HUES64 (cell line): ENCODE results near the gene ADGB.
A peak's percentile ranks its signal among the peaks of the same experiment; 100 is the strongest.
"Not testable (repeated sequence)": the region's sequence is repeated elsewhere in the genome, so short reads cannot be mapped to it uniquely, and the experiment has no call there.

Experiments used
- H3K27ac ChIP-seq: 2 replicates; pipeline ENCODE4 v1.7.0; 2013; ENCODE audit warnings: low read depth, low read length, inconsistent platforms
- H3K27me3 ChIP-seq: 2 replicates; pipeline ENCODE4 v1.6.1; 2013; ENCODE audit warnings: mild to moderate bottlenecking, low read length; ENCODE audit not compliant: insufficient read depth
- H3K36me3 ChIP-seq: 2 replicates; pipeline ENCODE4 v1.6.1; 2013; ENCODE audit warnings: mild to moderate bottlenecking, low read length; ENCODE audit not compliant: insufficient read depth
- H3K4me1 ChIP-seq: 2 replicates; pipeline ENCODE4 v1.6.1; 2013; ENCODE audit warnings: mild to moderate bottlenecking, low read length, moderate library complexity; ENCODE audit not compliant: insufficient read depth
- H3K4me3 ChIP-seq: 2 replicates; pipeline ENCODE4 v1.5.1; 2013; ENCODE audit warnings: mild to moderate bottlenecking, low read length, moderate library complexity
- H3K9ac ChIP-seq: 2 replicates; pipeline ENCODE4 v1.6.1; 2013; ENCODE audit warnings: mild to moderate bottlenecking, low read depth, low read length
- H3K9me3 ChIP-seq: 2 replicates; pipeline ENCODE4 v1.6.1; 2013; ENCODE audit warnings: low read depth, low read length; ENCODE audit not compliant: insufficient read depth
- WGBS: fragments of 150-250, 120-280 bp; methylation state at CpG from one replicate; pipeline ENCODE4 v1.1.7; 2013; ENCODE audit warnings: missing lambda C conversion rate; 5-methylcytosine and 5-hydroxymethylcytosine counted together

The ADGB gene

DNA sequence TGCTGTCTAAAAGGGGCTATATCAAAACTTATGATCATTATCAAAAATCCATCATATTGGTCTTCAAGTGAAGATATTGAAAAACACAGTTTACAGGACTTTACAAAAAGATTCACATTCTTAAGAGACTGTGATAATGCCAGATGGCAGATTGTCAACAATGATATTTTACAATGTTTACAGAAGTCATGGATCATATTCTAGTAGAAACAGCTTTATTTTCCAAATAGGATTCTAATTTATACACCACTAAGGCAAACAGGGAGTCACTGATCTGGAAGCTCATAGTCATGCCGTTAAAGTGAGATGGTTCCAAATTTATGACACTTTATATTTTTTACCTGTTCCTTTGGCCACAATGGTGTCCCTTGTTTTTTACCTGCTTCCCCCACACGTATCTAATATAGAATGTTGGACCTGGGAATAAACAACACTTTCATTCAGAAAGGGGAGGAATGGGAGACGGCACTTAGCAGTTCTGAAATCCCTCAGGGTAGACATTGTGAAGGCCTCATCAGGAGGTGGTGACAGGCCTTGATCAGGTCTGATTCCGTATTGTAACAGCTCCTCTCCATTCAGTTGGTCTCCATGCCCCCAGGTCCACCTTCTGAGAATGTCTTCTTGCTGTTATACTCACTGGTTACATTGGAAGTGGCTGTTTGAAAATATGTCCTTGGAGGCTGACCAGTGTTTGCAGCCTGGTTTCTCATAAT, 228.6 kb downstream of the ADGB start:
- no peak overlapping the region for H3K9ac ChIP-seq
- H3K36me3 ChIP-seq, result no peaks in the 10 kb centered on the region
- peaks cover 26% of the 10 kb centered on the region for H3K4me1 ChIP-seq
- H3K4me3 ChIP-seq, result no peak overlapping the region
- no peaks in the 10 kb centered on the region for H3K9me3 ChIP-seq
- H3K27ac ChIP-seq, result peak overlapping the region; percentile 27; the same call in 1 of the 2 replicates
- WGBS, result 75% methylated on average over 4 of the region's 4 CpGs
- H3K27me3 ChIP-seq, result no peaks in the 10 kb centered on the region

DNA sequence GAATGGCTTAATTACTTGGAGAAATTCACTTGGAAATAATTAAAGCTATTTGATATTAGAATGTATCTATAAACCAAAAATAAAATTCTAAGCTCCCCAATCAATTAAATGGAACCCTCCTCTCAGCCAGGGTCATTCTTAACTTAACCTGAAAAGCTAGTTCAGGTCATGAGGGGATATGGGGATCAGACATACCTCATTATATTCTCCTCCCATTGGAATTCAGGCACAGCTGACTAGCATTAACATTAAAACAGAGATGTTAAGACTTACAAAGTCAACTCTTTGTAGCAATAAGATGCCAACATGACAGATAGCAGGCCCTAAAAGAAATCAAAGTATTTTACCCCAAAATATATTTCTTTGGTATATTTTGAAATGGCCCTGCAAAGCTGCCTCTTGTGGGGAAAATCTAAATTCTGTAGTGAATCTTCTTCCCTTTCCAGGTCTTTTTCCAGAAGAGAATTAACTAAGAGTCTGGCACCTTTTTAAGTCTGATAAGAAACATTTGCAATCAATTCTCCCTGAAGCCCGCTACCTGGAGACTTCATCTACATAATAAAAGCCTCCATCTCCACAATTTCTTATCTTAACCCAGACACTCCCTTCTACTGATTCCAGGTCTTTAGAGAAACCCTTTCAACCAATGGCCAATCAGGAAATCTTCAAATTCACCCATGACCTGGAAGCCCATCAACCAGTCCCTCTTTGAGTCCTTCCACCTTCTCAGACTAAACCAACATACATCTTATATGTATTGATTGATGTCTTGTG, 231.2 kb downstream of the ADGB start:
- H3K27me3 ChIP-seq, result no peaks in the 10 kb centered on the region
- H3K27ac ChIP-seq, result peak overlapping the region; percentile 52; the same call in 1 of the 2 replicates
- 61% methylated on average over 1 of the region's 1 CpG for WGBS
- H3K9me3 ChIP-seq, result no peaks in the 10 kb centered on the region
- no peaks in the 10 kb centered on the region for H3K36me3 ChIP-seq
- H3K9ac ChIP-seq, result no peak overlapping the region
- H3K4me1 ChIP-seq, result peaks cover 31% of the 10 kb centered on the region
- no peak overlapping the region for H3K4me3 ChIP-seq

DNA sequence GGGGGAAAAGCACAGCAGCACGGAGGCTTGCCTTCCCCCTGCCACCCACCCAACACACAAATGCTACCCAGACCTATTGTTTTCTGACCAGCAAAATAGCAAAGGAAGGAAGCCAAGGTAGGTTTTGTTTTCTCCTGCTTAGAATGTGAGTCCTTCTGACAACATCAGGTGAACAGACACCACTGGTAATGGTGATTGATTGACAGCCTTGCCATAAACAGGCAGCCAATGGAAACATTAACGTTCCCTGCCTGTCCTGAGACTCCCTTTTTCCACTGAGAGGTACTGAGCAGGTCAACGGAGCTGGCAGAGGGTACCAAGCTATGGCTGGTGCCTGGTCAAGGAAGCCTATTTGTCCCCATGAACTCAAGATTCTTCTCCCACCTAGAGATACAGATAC, 234.4 kb downstream of the ADGB start:
- Histone ChIP-seq H3K27ac (no peak overlapping the region), H3K27me3 (no peaks in the 10 kb centered on the region), H3K36me3 (no peaks in the 10 kb centered on the region), H3K9ac (no peak overlapping the region), H3K9me3 (no peaks in the 10 kb centered on the region), H3K4me3 (no peak overlapping the region), H3K4me1 (peaks cover 21% of the 10 kb centered on the region)
- WGBS, result 89% methylated on average over 3 of the region's 3 CpGs

DNA sequence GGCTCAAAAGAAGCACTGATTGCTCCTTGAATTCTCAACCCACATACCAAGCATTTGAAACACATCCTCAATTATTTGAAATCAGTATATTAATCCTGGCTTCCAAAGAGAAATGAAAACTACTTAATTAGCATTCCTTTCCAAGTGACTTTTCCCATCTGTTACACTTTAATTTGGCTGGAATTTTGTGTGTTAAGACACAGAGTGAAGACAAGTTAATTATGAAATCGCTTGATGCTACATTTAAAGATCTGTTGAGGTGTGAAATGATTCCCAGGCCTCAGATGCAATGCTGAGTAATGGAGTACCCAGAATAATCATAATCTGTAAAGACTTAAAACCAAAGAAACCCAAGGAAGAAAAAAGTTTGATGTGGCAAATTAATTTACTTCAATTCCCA, 241.4 kb downstream of the ADGB start:
- H3K9me3 ChIP-seq, result no peaks in the 10 kb centered on the region
- H3K27me3 ChIP-seq, result no peaks in the 10 kb centered on the region
- no peak overlapping the region for H3K9ac ChIP-seq
- no peak overlapping the region for H3K27ac ChIP-seq
- WGBS, result 100% methylated on average over 1 of the region's 1 CpG
- H3K36me3 ChIP-seq, result no peaks in the 10 kb centered on the region
- 0 out of 2 replicates have a peak, but pooled peaks cover 3% of the 10 kb centered on the region for H3K4me1 ChIP-seq
- no peak overlapping the region for H3K4me3 ChIP-seq

DNA sequence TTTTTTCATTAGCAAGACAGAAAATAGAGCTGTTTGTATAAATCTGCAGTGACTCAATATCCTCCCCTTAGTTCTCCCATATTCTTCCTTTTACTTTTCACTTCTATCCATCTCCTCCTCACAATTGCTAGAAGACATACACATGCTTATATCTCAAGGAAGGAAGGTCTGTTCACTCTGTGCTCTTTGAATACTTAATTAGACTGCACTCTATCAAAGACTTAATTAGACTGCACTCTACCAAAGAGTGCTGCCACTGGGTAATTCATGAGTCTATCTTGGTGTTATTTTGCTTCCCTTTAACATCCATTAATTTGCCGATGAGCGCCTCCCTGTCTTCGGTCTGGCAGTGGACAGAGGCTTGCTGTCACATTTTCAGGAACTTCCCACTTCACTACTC, 241.9 kb downstream of the ADGB start:
- Histone ChIP-seq H3K36me3 (no peaks in the 10 kb centered on the region), H3K9ac (no peak overlapping the region), H3K27me3 (no peaks in the 10 kb centered on the region), H3K4me3 (no peak overlapping the region), H3K9me3 (no peaks in the 10 kb centered on the region), H3K27ac (no peak overlapping the region), H3K4me1 (0 out of 2 replicates have a peak, but pooled peaks cover 3% of the 10 kb centered on the region)
- 98% methylated on average over 3 of the region's 3 CpGs for WGBS

DNA sequence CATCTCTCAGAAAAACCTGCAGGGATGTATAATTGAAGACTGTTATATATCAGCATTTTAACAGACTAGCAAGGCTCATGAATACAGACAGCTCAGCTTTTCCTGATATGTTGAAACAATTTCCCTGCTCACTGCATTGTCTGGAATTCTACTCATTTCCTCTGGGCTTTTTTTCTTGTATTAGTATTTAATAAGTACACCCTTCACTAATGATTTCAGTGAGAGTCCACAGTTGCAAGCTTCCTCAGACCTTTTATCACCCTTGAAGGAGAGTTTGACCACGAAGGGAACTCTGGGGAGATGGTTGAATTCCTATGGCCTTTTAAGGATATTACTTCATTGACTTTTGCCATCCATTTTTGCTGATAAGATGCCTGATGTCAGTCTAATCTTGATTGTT, 248.7 kb downstream of the ADGB start:
- H3K27me3 ChIP-seq, result no peaks in the 10 kb centered on the region
- H3K9ac ChIP-seq, result no peak overlapping the region
- no peaks in the 10 kb centered on the region for H3K9me3 ChIP-seq
- H3K27ac ChIP-seq, result no peak overlapping the region
- WGBS, result 88% methylated on average over 1 of the region's 1 CpG
- H3K36me3 ChIP-seq, result no peaks in the 10 kb centered on the region
- H3K4me1 ChIP-seq, result peaks cover 12% of the 10 kb centered on the region
- no peak overlapping the region for H3K4me3 ChIP-seq

DNA sequence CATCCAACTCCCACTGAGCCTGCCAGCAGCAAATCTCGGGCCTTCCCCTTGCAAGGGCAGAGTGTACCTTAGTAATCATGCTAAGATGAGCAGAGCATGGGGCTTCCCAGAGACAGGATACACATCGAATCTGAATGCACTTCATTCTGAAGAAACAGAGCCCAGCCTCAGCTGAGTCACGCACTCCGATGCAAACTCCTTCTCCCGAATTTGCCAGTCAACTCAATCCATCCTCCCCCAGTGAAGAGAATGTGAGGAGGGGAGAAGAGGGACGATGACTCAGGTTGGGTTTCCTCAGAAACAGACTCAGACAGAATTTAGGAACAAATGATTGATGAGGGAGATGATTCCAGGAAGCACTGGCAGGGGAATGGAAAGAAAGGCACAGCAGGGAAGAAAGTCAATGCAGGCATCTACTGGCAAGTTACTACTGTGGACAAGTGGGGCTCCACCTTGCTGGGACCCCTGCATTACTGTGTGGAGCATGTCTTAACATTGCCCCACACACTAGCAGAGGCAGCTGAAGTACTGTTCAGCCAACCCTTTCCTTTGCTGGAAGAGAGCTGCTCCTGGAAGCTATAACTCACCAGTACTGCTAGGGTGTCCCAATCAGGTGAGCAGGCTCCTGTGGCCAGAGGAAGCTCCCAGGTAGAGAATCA, 251.6 kb downstream of the ADGB start:
- Histone ChIP-seq H3K27me3 (no peaks in the 10 kb centered on the region), H3K36me3 (no peaks in the 10 kb centered on the region), H3K9me3 (no peaks in the 10 kb centered on the region), H3K4me3 (no peak overlapping the region), H3K4me1 (peaks cover 12% of the 10 kb centered on the region), H3K9ac (no peak overlapping the region), H3K27ac (no peak overlapping the region; the same call in 1 of the 2 replicates)
- 74% methylated on average over 5 of the region's 6 CpGs for WGBS

DNA sequence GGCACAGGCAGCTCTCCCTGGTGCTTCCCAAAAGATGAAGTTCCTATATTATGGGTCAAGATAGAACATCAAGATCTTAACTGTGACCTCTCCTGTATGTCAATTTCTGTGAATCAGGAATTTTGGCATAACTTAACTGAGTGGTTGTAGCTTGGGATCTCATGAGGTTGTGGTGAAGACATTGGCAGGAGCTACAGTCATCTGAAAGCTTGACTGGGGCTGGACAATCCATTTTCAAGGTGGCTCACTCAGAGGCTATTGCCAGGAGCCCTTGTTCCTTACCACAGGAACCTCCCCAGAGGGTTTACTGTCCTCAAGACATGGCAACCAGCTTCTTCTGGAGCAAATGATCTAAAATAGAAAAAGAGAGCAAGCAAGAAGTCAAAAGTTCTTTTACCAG, 252.2 kb downstream of the ADGB start:
- Histone ChIP-seq H3K4me3 (no peak overlapping the region), H3K9me3 (no peaks in the 10 kb centered on the region), H3K36me3 (no peaks in the 10 kb centered on the region), H3K27me3 (no peaks in the 10 kb centered on the region), H3K4me1 (peaks cover 12% of the 10 kb centered on the region), H3K27ac (no peak overlapping the region), H3K9ac (no peak overlapping the region)

DNA sequence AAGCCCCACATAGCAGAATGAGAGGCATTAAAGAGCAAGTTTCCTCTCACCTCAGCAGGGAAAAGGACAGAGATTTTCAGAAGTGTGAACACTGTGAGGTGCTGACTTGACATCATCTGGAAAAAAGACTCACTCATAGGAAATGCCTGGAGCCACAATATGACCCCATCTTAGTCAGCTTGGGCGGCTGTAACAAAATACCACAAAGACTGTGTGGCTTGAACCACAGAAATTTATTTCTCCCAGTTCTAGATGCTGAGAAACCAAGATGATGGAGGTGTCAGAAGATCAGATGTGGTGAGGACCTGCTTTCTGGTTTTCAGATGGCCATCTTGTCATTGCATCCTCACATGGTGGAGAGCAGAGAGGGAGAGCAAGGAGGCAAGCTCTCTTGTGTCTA, 253.1 kb downstream of the ADGB start:
- H3K27me3 ChIP-seq, result no peaks in the 10 kb centered on the region
- 94% methylated on average over 1 of the region's 1 CpG for WGBS
- no peak overlapping the region for H3K27ac ChIP-seq
- H3K4me3 ChIP-seq, result no peak overlapping the region
- H3K9ac ChIP-seq, result no peak overlapping the region
- H3K9me3 ChIP-seq, result no peaks in the 10 kb centered on the region
- H3K36me3 ChIP-seq, result no peaks in the 10 kb centered on the region
- H3K4me1 ChIP-seq, result peaks cover 12% of the 10 kb centered on the region

DNA sequence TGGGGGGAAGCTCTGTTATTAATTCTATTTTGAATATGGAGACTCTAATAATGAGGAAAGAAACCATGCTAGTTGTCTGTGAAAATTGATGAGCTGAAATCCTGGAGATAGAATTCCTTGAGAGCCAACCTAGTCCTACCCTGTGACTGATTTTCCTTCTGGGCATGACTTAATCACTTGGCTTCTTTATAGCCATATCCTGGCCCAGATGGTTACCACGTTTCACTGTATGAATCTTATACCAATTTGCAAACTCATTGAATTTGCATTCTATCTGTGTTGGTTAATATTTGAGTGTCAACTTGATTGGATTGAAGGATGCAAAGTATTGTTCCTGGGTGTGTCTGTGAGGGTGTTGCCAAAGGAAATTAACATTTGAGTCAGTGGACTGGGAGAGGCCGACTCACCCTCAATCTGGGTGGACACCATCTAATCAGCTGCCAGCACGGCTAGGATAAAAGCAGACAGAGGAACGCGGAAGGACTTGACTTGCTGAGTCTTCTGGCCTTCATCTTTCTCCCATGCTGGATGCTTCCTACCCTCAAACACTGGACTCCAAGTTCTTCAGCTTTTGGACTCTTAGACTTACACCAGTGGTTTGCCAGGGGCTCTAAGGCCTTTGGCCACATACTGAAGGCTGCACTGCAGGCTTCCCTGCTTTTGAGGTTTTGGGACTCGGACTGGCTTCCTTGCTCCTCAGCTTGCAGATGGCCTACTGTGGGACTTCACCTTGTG, 255.9 kb downstream of the ADGB start:
- 92% methylated on average over 6 of the region's 6 CpGs for WGBS
- H3K4me3 ChIP-seq, H3K27me3 ChIP-seq, H3K9me3 ChIP-seq, H3K36me3 ChIP-seq, H3K9ac ChIP-seq, H3K27ac ChIP-seq: not testable (repeated sequence)
- H3K4me1 ChIP-seq, result peaks cover 14% of the 10 kb centered on the region

DNA sequence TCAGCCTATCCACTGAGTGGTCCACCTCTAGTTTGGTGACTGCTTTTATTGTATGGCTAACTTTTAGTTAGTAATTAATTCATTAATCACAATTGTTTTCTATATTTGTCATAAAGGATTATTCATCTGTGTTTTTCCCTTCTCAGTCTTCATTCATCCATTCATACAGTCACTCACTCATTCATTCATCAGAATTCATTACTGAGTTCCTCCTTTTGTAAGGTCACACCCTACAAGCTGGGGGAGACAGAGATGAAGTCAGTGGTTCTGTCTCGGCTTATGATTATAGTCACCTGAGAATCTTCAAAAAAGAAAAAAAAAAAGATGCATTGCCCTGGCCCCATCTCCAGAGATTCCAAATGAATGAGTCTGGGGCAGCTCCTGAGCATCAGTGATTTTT, 257.1 kb downstream of the ADGB start:
- Histone ChIP-seq H3K27ac (no peak overlapping the region), H3K27me3 (no peaks in the 10 kb centered on the region), H3K9ac (no peak overlapping the region), H3K4me1 (peaks cover 5% of the 10 kb centered on the region; the same call in 1 of the 2 replicates), H3K4me3 (no peak overlapping the region), H3K9me3 (no peaks in the 10 kb centered on the region), H3K36me3 (no peaks in the 10 kb centered on the region)
- 100% methylated on average over 1 of the region's 1 CpG for WGBS
